Body of pancreas (tissue), 4 donors: ENCODE results near the gene C1QTNF8. TPM values are rescaled to one million over a fixed set of nuclear protein-coding genes. Genes with fewer than 3 reads are reported as not detected.

Source experiments
- ATAC-seq: fragments of 150-250 bp; one replicate; pipeline ENCODE4 v1.9.1; 2016
- DNase-seq, 4 donors: peaks; one replicate each; pipeline ENCODE4 v3.0.0-alpha.2; 2019
- H3K27ac ChIP-seq, 4 donors: fragments of 200-600 bp; sonication (generic); 1 replicate in 3 of 4; 2 replicates in 1 of 4; pipeline versions ENCODE4 v1.5.1 to v1.6.1; 2016 to 2019; ENCODE audit warnings: mild to moderate bottlenecking in 1 of 4, mixed read lengths in 1 of 4, moderate library complexity in 1 of 4
- H3K27me3 ChIP-seq, 2 donors: fragments of 200-600 bp; sonication (generic); one replicate each; pipeline ENCODE4 v1.6.0; 2016; ENCODE audit warnings: mild to moderate bottlenecking in 1 of 2
- H3K36me3 ChIP-seq, 2 donors: fragments of 200-600 bp; sonication (generic); replicated peaks in 1 of 2; 2 replicates each; pipeline ENCODE4 v1.5.1; 2016; ENCODE audit warnings: low read depth in 2 of 2; ENCODE audit not compliant: insufficient read depth in 1 of 2
- H3K4me1 ChIP-seq: fragments of 200-600 bp; sonication (generic); one replicate; pipeline ENCODE4 v1.6.0; 2016
- H3K4me3 ChIP-seq, 2 donors: fragments of 200-600 bp; sonication (generic); 1 replicate in 1 of 2; 2 replicates in 1 of 2; pipeline ENCODE4 v1.5.1; 2016 to 2019
- H3K9me3 ChIP-seq, 3 donors: fragments of 200-600 bp; sonication (generic); 1 replicate in 2 of 3; 2 replicates in 1 of 3; pipeline ENCODE4 v1.5.1; 2016
- POLR2A ChIP-seq, 3 donors: fragments of 450-650 bp; IDR thresholded peaks; one replicate each; pipeline ENCODE4 v1.6.1; 2016; ENCODE audit warnings: antibody characterized with exemption in 3 of 3, mild to moderate bottlenecking in 2 of 3
- WGBS, 2 donors: methylation state at CpG; one replicate each; pipeline ENCODE4 v1.1.5; 2017; 5-methylcytosine and 5-hydroxymethylcytosine counted together
- intact Hi-C: fragments of 100-400 bp; cut with DNase I; formaldehyde crosslinking; loops from one replicate; pipeline ENCODE4 v1.15.1; 2023
- total RNA-seq, 2 donors: library from RNA; depleted of rRNA; stranded (reverse); fragments of >200 nt; gene quantifications; one replicate each; pipeline ENCODE4 v1.1.0, GENCODE V29; 2016
- TF ChIP-seq, protein P1 (sequence below), 7 experiments: fragments of 450-650 bp in 4 of 7; fragments of 200-600 bp in 3 of 7; sonication (generic) in 3 of 7; IDR thresholded peaks; one replicate each; pipeline ENCODE4 v1.5.1; 2016 to 2019; ENCODE audit warnings: antibody characterized with exemption in 7 of 7

C1QTNF8 gene
- total RNA-seq, 2 donors from 2014 or later = not detected

- H3K27ac ChIP-seq = no peak overlapping the region
- H3K4me1 ChIP-seq = peaks cover 23% of the 10 kb centered on the region
- H3K9me3 ChIP-seq = no peaks in the 10 kb centered on the region
- H3K4me3 ChIP-seq = no peak overlapping the region
- DNase-seq = no peak
- H3K36me3 ChIP-seq = no peaks in the 10 kb centered on the region
- intact Hi-C loops = loop anchor here (10.0 kb wide), 1 partner anchor 277 kb away; no protein-coding TSS in a partner anchor
- TF ChIP-seq POLR2A (IDR thresholded peaks at IDR 0.05) = no peak
- TF ChIP-seq, protein P1, sequence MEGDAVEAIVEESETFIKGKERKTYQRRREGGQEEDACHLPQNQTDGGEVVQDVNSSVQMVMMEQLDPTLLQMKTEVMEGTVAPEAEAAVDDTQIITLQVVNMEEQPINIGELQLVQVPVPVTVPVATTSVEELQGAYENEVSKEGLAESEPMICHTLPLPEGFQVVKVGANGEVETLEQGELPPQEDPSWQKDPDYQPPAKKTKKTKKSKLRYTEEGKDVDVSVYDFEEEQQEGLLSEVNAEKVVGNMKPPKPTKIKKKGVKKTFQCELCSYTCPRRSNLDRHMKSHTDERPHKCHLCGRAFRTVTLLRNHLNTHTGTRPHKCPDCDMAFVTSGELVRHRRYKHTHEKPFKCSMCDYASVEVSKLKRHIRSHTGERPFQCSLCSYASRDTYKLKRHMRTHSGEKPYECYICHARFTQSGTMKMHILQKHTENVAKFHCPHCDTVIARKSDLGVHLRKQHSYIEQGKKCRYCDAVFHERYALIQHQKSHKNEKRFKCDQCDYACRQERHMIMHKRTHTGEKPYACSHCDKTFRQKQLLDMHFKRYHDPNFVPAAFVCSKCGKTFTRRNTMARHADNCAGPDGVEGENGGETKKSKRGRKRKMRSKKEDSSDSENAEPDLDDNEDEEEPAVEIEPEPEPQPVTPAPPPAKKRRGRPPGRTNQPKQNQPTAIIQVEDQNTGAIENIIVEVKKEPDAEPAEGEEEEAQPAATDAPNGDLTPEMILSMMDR (IDR thresholded peaks at IDR 0.05) = no peak
- ATAC-seq = no peak
- peaks cover 0 to 43% of the 10 kb centered on the region in 2 donors for H3K27me3 ChIP-seq
- 88 to 97% methylated on average over 17 to 27 of the region's 27 CpGs for WGBS, 2 donors
These were observed 4.0 kb downstream of the C1QTNF8 start for GRCh38 chr16:1091992-1092552.

DNA sequence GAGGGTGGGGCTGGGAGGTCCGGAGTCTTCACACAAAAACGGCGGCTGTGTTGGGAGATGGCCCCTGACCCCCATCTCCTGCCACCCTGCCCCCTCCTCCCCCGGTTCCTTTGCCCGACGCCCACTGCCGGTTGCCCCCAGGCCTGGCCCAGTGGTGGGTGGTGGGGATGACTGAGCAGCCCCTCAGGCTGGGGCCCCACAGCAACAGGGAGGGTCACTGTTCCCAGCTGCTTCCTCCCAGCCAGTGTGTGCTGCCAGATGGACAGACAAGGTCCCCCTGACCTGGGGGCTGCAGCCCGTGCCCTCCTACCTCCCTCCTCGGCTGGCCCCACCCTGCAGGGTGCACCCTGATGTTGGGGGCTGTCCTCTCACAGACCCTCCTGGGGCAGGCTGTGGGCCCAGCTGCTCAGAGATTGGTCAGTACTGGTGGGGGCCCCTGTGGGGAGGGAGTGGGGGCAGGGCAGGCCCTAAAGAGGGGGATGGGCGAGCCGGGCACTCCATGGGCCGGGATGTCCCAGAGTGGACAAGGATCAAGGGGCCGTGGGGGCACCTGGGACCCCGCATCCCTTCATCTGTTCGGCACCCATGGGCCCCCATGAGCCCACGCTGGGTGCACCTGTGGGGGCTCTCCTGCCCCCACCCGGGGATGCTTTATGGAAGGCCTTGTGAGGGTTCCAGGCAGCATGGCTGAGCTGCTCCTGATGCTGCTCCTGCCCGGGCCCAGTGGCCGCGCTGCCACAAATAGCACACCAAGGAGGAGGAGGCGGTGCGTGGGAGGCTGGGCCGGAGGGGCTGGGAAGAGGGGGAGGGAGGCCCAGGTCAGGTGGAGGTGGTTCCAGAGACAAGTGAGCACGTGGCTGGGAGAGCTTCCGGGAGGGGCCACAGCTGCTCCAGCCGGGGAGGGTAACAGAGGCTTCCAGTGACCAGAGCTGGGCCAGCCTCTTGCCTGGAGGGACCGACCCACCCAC lies 5.1 kb downstream of the C1QTNF8 start:
- Histone ChIP-seq H3K4me3 (no peak overlapping the region), H3K36me3 (no peaks in the 10 kb centered on the region), H3K4me1 (peaks cover 23% of the 10 kb centered on the region), H3K27ac (no peak overlapping the region), H3K9me3 (peaks cover 0 to under 1% (median 0%) of the 10 kb centered on the region in 3 donors), H3K27me3 (peaks cover 0 to 51% of the 10 kb centered on the region in 2 donors)
- intact Hi-C loops = loop anchor here (10.0 kb wide), 1 partner anchor 276 kb away; no protein-coding TSS in a partner anchor
- ATAC-seq = no peak
- peak in 2 of 4 donors; percentile 29 to 45 for DNase-seq
- no peak for TF ChIP-seq POLR2A (IDR thresholded peaks at IDR 0.05)
- TF ChIP-seq, protein P1 (IDR thresholded peaks at IDR 0.05) = no peak
- 19 to 25% methylated on average over 8 to 27 of the region's 27 CpGs for WGBS, 2 donors

DNA sequence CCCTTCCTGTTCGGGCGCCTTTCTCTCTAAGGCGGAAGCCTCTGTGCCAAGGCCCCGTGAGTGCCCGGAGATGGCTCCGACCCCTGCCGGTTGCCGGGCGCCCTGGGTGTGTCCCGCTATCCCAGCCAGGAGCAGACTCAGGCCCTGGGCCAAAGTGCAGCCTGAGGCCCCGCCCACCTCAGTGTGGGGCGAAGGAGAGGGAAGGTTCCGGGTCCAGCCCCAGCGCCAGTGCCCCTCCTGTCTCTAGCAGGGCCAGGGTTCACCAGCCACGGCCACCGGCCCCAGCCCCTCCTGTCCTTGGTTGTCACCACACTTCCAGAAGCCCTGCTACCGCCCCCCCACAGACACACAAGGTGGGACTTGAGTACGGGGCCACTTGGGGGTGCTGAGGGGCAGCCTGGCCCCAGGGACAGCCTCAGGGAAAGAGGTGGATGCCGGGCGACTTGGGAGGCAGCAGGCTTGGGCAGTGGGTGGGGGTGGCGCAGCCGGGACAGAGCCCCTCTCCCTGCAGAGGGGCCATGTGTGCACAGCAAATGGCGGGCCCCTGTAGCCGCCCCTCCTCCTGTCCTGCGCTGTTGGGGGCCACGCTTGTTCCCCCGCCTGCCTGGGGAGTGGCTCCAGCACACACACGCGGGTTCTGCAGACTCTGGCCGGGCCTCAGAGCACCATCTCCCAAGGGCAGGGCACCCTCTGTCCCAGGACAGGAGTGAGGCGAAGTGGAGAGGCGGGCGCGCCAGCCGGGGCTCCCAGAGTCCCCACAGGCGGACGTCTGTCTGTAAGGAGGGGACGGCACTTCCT lies 6.0 kb downstream of the C1QTNF8 start:
- H3K27me3 ChIP-seq = peaks cover 0 to 55% of the 10 kb centered on the region in 2 donors
- peaks cover 0 to 8% (median 0%) of the 10 kb centered on the region in 3 donors for H3K9me3 ChIP-seq
- ATAC-seq (peak; percentile 68), DNase-seq (peak; percentile 51 to 73 (median 69))
- peaks cover 23% of the 10 kb centered on the region for H3K4me1 ChIP-seq
- no peak overlapping the region for H3K4me3 ChIP-seq
- H3K27ac ChIP-seq = no peak overlapping the region
- WGBS, 2 donors = 7 to 26% methylated on average over 8 to 28 of the region's 38 CpGs
- intact Hi-C loops = loop anchor here (10.0 kb wide), 1 partner anchor 275 kb away; no protein-coding TSS in a partner anchor
- H3K36me3 ChIP-seq = no peaks in the 10 kb centered on the region
- TF ChIP-seq POLR2A (IDR thresholded peaks at IDR 0.05) = no peak
- TF ChIP-seq, protein P1 (IDR thresholded peaks at IDR 0.05) = peak in 3 of 7 experiments; percentile 11 to 19 (median 18)

DNA sequence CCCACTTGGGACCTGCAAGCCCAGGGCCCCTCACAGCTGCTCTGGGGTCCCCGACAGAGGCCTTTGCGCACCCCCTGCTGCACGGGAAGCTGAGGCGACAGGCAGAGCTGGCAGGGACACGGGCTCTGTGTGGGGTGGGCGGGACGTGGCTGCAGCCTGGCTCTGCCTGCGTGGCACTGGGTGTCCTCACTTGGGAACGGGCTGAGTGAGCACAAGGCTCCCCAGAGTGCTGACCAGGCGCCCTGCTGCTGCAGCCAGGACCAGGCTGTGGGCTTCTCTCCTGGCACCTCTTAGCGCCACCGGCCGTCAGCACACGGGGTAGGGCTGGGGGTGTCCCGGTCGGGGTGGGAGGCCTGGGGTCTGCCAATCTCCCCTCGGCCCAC lies 6.6 kb downstream of the C1QTNF8 start:
- TF ChIP-seq, protein P1 (IDR thresholded peaks at IDR 0.05) = no peak
- TF ChIP-seq POLR2A (IDR thresholded peaks at IDR 0.05) = peak in 1 of 3 donors; percentile 5
- Histone ChIP-seq H3K36me3 (no peaks in the 10 kb centered on the region), H3K4me1 (peaks cover 23% of the 10 kb centered on the region), H3K4me3 (no peak overlapping the region), H3K9me3 (peaks cover 0 to 14% (median 2%) of the 10 kb centered on the region in 3 donors), H3K27me3 (peaks cover 0 to 55% of the 10 kb centered on the region in 2 donors), H3K27ac (no peak overlapping the region)
- intact Hi-C loops = no loop called here
- WGBS, 2 donors = 30 to 83% methylated on average over 1 to 9 of the region's 17 CpGs
- peak in 3 of 4 donors; percentile 27 to 43 (median 39) for DNase-seq
- ATAC-seq = peak; percentile 23
